Measurements from ENCODE around the gene S100A14. TPM values are rescaled to one million over a fixed set of nuclear protein-coding genes. Genes with fewer than 3 reads are reported as not detected.

Gene S100A14
- total and polyA plus RNA-seq, 2 of the 13 experiments (the other 11 are each of a cell fraction or from before 2014, with no cell fraction given) = 1.4 to 7.7 TPM

DNA sequence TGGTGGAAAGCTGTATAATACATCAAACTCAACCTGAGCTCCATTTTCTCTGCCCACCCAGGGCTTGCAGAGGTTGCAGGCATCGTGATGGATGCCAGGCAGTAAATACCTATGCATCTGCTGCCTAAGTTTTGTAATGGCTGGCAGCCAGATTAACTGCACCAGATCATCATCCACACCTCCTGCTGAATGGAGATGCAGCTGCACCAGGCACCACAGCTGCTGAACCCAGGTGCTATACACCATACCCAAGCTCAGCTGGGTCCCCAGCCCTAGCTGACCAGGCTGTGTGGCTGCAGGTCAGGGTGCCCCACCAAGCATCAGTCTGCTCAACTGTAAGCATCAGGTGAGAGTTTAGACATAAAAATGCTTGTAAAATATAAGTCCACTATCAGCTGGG is 35.6 kb upstream of the S100A14 start (continued):
- TF ChIP-seq ZNF230 (CRISPR knock-in tag; IDR thresholded peaks at IDR 0.05) (no peak), THYN1 (CRISPR knock-in tag; IDR thresholded peaks at IDR 0.05; ENCODE audit: borderline replicate concordance, low read depth) (no peak), SMARCE1 (IDR thresholded peaks at IDR 0.05; ENCODE audit: borderline replicate concordance) (no peak), MTA3 (CRISPR knock-in tag; IDR thresholded peaks at IDR 0.05) (no peak), ZNF619 (CRISPR knock-in tag; IDR thresholded peaks at IDR 0.05) (no peak)
- TF ChIP-seq, protein P1, sequence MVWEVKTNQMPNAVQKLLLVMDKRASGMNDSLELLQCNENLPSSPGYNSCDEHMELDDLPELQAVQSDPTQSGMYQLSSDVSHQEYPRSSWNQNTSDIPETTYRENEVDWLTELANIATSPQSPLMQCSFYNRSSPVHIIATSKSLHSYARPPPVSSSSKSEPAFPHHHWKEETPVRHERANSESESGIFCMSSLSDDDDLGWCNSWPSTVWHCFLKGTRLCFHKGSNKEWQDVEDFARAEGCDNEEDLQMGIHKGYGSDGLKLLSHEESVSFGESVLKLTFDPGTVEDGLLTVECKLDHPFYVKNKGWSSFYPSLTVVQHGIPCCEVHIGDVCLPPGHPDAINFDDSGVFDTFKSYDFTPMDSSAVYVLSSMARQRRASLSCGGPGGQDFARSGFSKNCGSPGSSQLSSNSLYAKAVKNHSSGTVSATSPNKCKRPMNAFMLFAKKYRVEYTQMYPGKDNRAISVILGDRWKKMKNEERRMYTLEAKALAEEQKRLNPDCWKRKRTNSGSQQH (CRISPR knock-in tag; IDR thresholded peaks at IDR 0.05; ENCODE audit: low read depth) = no peak
- TF ChIP-seq, protein P2, sequence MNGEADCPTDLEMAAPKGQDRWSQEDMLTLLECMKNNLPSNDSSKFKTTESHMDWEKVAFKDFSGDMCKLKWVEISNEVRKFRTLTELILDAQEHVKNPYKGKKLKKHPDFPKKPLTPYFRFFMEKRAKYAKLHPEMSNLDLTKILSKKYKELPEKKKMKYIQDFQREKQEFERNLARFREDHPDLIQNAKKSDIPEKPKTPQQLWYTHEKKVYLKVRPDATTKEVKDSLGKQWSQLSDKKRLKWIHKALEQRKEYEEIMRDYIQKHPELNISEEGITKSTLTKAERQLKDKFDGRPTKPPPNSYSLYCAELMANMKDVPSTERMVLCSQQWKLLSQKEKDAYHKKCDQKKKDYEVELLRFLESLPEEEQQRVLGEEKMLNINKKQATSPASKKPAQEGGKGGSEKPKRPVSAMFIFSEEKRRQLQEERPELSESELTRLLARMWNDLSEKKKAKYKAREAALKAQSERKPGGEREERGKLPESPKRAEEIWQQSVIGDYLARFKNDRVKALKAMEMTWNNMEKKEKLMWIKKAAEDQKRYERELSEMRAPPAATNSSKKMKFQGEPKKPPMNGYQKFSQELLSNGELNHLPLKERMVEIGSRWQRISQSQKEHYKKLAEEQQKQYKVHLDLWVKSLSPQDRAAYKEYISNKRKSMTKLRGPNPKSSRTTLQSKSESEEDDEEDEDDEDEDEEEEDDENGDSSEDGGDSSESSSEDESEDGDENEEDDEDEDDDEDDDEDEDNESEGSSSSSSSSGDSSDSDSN (CRISPR knock-in tag; IDR thresholded peaks at IDR 0.05) = no peak

DNA sequence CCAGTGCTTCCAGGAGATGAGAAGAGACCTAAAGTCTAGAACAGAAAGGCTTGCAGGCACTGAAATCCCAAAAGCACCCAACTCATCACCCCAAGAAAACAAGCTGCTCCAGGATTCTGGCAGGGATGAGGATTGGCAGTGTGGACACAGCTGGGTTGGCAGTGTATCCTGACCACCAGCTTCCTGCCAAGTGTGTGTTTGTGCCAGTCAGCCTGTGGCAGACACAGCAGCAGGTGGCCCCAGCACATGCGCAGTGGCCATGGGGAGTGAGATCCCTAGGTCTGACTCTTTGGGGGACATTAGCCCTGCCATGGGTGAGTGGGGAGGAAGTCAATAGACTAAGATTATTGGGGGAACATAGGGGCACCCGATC is 33.7 kb upstream of the S100A14 start:
- TF ChIP-seq ZSCAN25 (CRISPR knock-in tag; IDR thresholded peaks at IDR 0.05) = no peak
- TF ChIP-seq ZNF160 (CRISPR knock-in tag; IDR thresholded peaks at IDR 0.05) = no peak
- TF ChIP-seq HMG20B (CRISPR knock-in tag; conservative IDR thresholded peaks at IDR 0.05) = no peak
- TF ChIP-seq HES4 (CRISPR knock-in tag; IDR thresholded peaks at IDR 0.05; ENCODE audit: borderline replicate concordance) = no peak
- TF ChIP-seq SAFB2 (CRISPR knock-in tag; IDR thresholded peaks at IDR 0.05; ENCODE audit: borderline replicate concordance, low read depth) = no peak
- TF ChIP-seq SUZ12 (IDR thresholded peaks at IDR 0.05; ENCODE audit: low read depth, low read length) = no peak
- no peak for TF ChIP-seq RBFOX2 (IDR thresholded peaks at IDR 0.05; ENCODE audit: low read depth, low read length)
- no peak for TF ChIP-seq ZNF703 (CRISPR knock-in tag; IDR thresholded peaks at IDR 0.05; ENCODE audit: borderline replicate concordance)
- TF ChIP-seq ZFP36 (IDR thresholded peaks at IDR 0.05; ENCODE audit: borderline replicate concordance, low read depth, low read length, partially characterized antibody) = no peak
- no peak for TF ChIP-seq EP300 (IDR thresholded peaks at IDR 0.05; ENCODE audit: low read depth in 2 of 2, low read length in 2 of 2)
- no peak for TF ChIP-seq EP300 (CRISPR knock-in tag; IDR thresholded peaks at IDR 0.05; ENCODE audit: borderline replicate concordance)
- no peak for TF ChIP-seq DNMT1 (CRISPR knock-in tag; IDR thresholded peaks at IDR 0.05)
- Histone ChIP-seq H3K27ac (ENCODE audit: extremely low read length, insufficient read depth, low read length) (no peak overlapping the region), H4K20me1 (ENCODE audit: insufficient read depth, low read length) (no peaks in the 10 kb centered on the region; the same call in 1 of the 2 replicates), H3K36me3 (replicated peaks in 1 of 2; ENCODE audit: control insufficient read depth in 1 of 2, insufficient read depth in 2 of 2, low read length in 2 of 2) (peaks cover 3 to 13% of the 10 kb centered on the region in 2 experiments), H2AFZ (ENCODE audit: low read length) (no peak overlapping the region), H3K9me3 (ENCODE audit: low read length) (no peaks in the 10 kb centered on the region), H3K79me2 (ENCODE audit: insufficient read depth, low read length) (no peaks in the 10 kb centered on the region), H3K4me1 (ENCODE audit: insufficient read depth, low read length) (peaks cover 23% of the 10 kb centered on the region), H3K4me3 (replicated peaks in 1 of 3; ENCODE audit: insufficient read depth in 1 of 3, low read depth in 2 of 3, low read length in 3 of 3) (no peak overlapping the region), H3K4me2 (ENCODE audit: low read depth, low read length) (no peak overlapping the region), H3K9ac (ENCODE audit: insufficient read depth, low read depth, low read length) (no peak overlapping the region), H3K27me3 (ENCODE audit: control insufficient read depth in 1 of 2, insufficient read depth in 2 of 2, low read length in 2 of 2) (no peaks in the 10 kb centered on the region)
- ChIA-PET POLR2A (interaction anchor here (1.4 to 4.6 kb wide), 3 partner anchors 9 to 15 kb away, joined by 5 to 36 read pairs (median 18); partner anchors contain the start of genes CHTOP and SNAPIN), CTCF (ENCODE audit: low intra/inter-chr PET ratio, low total read pairs) (no interaction called here)
- in situ Hi-C loops (cut with HindIII; ENCODE audit: extremely low pct_ligation_motif_present, low pct_unique_long_range_greater_than_20kb) (no loop called here), intact Hi-C loops (cut with micrococcal nuclease; ENCODE audit: unreplicated experiment) (no loop called here)
- no peak for FAIRE-seq
- no TSS peak for BruUV-seq (replicated peaks)
- ATAC-seq = peak; percentile 52
- 45% methylated on average over 2 of the region's 2 CpGs for whole genome bisulfite sequencing (ENCODE audit: low lambda C conversion rate)
- no peak for DNase-seq (ENCODE audit: low spot score)

All from HepG2 (cell line).